T-helper 2 cell treated with Interferon-gamma antibody and Interleukin-4, amounts not matched to agents 100 ng/mL and 5 ng/mL, for 36 hours (primary cell): ENCODE results near the gene RNU1-4. TPM values are rescaled to one million over a fixed set of nuclear protein-coding genes. Genes with fewer than 3 reads are reported as not detected.
"Not testable (repeated sequence)": the region's sequence is repeated elsewhere in the genome, so short reads cannot be mapped to it uniquely, and the experiment has no call there.

ENCODE experiments used
- intact Hi-C: fragments of 100-400 bp; cut with micrococcal nuclease; formaldehyde crosslinking; loops from one replicate; pipeline ENCODE4 v1.15.1; 2023
- total RNA-seq: library from RNA; stranded (reverse); gene quantifications from 2 replicates; pipeline ENCODE4 v1.2.3, GENCODE V29; 2022

Gene RNU1-4
- total RNA-seq, 1 donor from 2014 or later, result 2,343 TPM

DNA sequence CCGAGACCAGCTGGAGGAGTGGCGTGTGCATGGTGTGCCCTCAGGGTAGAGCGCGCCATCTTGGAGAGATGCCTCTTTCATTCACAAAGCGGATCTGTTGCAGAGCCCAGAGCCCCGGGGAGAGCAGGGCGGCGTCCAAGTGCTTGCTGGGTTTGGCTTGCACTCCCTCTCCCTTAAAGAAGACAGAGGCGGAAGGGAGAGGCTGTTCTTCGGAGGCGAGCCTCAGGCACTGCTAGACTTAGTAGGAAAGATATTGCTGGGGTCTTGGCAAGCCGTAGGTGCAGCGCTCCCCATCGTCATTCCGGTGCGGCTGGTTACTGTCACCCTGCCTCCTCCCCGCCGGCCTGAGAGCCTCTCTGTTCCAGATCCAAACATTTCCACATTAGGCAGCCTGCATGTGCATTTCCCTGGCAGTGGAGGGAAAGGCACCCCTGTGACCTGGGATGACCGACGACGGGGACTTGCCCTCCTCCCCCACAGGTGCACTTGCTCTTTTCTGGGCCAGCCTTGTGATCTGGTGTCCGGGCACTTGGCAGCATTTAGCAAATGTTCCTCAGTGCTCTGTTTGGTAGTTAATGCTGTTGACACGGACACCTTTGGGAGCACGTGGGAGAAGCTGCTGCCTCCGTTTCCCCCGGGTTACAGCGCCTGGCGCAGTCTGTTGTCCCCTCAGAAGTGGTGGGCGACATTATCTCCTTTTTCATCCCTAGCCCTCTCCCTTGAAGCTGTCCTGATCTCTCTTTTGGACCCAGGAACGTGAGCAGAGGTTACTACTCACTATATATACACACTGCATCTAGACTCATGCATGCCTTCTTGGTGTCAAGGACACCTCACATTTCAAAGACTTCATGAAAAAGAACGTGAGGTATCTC is 25.7 kb downstream of the RNU1-4 start:
- intact Hi-C loops, result not testable (repeated sequence)

GRCh38 chr1:16766689-16767256 is 26.5 kb downstream of the RNU1-4 start:
- intact Hi-C loops, result not testable (repeated sequence)

DNA sequence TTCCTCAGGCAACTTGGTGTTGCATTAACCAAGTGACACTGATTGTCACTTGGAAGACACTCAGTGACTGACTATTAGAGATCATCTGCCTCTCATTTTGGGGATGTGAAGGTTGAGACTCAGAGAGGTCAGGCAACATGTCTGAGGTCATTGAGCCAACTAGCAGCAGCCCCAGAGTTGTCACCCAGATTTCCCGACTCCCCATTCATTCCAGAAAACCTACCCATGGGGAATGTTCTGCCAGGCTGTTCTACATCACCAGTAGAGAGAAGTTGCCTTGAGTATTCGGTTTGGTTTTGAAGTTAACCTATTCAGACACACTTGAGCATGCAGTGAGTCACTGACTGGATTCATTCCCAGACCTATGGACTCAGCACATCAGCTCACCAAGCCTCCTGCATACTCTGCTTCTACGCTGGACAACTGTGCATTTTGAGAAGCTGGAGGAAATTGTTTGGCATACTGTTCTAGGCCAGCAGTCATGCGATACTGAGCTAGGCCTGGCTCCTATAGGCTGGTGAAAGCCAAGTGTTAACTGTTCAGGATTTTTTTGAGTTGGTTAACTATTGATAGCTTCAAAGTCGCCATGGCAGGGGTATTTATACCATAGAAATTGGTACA is 29.9 kb downstream of the RNU1-4 start:
- intact Hi-C loops, result not testable (repeated sequence)

DNA sequence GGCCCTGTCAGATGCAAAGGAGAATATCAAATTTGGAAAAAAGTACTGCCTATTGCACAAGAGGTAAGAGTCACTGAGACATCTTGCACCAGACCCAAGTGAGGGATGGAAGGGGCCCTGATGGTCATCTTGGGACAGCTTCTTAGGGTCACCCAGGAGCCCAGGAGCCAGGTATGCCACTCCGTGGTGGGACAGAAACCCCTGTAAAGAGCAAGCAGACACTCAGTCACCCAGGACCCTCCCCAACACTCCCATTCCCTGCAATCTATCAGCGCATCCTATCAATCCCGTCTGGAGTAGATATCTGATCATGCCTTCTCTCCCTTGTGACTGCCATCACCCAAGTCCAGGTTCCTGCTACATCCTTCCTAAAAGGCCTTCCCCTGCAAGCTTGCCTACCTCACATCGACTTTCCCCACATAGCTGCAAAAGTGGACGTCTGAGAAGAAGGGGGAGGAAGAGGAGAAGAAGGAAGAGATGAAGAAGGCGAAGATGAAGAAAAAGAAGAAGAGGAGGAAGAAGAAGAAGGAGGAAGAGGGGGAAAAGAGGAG is 30.7 kb downstream of the RNU1-4 start:
- intact Hi-C loops, result not testable (repeated sequence)

- intact Hi-C loops, result not testable (repeated sequence)
These were observed 32.2 kb downstream of the RNU1-4 start for GRCh38 chr1:16772275-16773204.

DNA sequence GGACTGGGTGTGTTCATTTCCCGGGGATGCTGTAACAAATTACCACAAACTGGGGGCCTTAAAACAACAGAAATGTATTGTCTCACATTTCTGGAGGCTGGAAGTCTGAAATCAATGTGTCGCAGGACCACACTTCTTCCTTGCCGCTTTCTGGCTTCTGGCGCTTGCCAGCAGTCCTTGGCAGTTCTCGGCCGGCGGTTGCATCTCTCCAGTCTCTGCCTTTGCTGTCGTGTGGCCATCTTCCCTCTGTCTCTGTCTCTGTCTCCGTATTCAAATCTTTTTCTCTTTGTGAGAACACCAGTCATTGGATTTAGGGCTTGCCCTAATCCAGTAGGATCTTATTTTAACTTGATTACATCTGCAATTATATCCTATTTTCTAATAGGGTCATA is 32.9 kb downstream of the RNU1-4 start:
- intact Hi-C loops, result not testable (repeated sequence)

DNA sequence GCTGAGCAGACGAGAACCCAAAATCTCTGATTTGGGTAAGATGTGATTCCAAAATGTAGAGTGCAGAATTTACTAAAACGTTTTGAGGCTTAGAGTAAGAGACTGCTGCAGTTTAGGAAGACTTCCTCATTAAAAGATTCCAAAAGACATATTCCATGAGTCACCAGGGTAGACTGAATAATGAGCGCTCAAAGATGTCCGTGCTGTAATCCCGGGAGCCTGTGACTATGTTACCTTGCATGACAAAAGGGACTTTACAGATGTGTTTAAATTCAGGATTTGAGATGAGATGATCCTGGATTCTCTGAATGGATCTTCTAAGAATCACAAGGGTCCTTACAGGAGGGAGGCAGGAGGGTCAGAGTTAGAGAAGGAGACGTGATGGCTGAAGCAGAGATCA is 33.4 kb downstream of the RNU1-4 start:
- intact Hi-C loops, result not testable (repeated sequence)

DNA sequence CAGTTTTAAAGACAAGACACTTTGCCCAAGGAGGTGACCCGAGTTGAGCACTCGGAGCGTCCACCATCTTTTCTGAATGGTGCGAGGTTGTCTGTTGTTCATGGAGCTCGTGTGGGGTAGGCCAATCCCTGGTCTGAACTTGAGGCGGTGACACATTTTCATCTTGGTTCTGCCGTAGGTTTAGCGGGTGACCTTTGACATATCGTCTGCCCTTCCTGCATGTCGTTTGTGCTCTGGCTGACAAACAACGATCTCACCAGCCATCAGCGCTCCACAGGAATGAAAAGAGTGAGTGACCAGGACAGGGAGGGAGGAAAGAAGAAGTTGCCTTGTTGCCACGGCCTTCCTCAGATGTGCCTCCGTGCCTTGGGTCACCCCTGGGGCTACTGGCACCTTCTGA is 34.5 kb downstream of the RNU1-4 start:
- intact Hi-C loops, result not testable (repeated sequence)

- intact Hi-C loops, result not testable (repeated sequence)
These were observed 35.0 kb downstream of the RNU1-4 start for GRCh38 chr1:16775290-16775689.

DNA sequence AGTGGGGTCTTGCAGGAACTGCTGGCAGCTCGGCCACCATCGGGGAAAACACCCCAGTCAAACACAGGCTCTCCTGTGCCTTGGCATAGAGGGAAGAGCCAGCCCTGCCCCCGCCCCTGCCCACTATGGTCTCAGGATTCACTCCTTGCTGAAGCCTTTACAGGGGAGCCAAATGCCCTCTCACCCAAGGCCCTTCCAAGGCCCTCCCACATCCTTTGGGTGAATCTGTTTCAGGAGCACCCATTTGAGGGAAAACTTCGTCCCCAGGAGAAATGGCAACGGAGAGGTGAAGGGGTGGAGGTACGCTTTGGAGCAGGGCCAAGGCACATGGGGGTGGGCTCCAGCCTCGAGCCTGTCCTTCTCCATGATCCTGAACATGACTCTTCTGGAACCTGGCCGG is 35.9 kb downstream of the RNU1-4 start:
- intact Hi-C loops, result not testable (repeated sequence)

DNA sequence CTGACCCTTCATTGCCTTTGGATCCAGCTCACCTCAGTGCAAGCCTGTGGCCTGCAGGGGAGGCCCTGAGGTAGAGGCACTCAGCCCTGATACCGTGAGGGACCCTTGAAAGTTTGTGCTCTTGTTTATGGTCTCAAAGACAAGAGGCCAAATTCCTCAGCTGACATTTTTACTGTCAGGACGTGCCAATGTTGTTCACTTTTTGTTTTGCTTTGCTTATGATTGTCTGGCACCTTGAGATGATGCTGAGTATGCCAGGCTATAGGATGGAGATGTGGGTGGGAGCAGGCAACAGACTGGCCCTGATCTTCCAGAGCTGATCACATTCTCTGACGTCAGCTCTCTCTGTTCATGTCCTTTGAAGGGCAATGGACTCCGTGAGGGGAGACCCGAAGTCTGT is 36.5 kb downstream of the RNU1-4 start:
- intact Hi-C loops, result not testable (repeated sequence)

GRCh38 chr1:16777821-16778220 is 37.5 kb downstream of the RNU1-4 start:
- intact Hi-C loops, result not testable (repeated sequence)

- intact Hi-C loops, result not testable (repeated sequence)
These were observed 39.2 kb downstream of the RNU1-4 start for GRCh38 chr1:16779525-16779924.

GRCh38 chr1:16781033-16781432 is 40.7 kb downstream of the RNU1-4 start:
- intact Hi-C loops, result not testable (repeated sequence)

GRCh38 chr1:16781625-16782024 is 41.3 kb downstream of the RNU1-4 start:
- intact Hi-C loops, result not testable (repeated sequence)

- intact Hi-C loops, result not testable (repeated sequence)
These were observed 44.6 kb downstream of the RNU1-4 start for GRCh38 chr1:16784955-16785354.

DNA sequence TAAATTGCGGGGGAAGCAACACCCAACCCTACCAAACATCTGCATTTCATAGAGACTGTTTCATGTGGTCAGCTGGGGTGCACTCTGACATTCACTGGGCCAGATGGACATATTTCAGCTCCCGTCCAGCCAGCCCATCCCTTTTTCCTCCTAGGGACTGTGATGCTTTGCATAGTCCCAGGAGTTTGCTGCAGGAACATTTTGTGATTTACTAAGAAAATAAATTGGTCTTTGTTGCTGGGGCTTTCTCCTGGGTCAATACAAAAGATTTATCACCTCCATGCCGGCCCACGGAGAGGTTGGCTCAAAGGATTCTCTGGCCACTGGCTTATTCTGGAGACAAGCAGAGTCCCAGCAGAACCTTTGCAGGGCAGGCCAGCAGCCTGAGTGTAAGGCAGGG is 46.0 kb downstream of the RNU1-4 start:
- intact Hi-C loops, result not testable (repeated sequence)

DNA sequence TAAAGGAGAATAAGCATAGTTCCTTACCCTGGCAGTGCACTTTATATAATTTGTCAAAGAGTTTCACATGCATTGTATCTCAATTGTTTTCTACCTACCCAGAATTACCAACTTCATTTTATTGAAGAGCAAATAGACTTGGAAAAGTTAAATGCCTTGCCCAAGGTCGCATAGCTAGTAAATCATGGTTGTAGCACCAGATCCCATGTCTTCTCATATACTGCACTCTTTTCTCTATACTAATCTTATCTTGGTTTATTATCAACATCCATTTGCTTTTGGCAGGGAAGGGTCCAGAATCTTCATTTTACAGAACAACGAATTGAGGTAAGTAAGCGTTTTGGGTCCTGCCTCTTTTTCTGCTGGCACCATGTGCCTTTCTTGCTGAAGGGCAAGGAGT is 46.9 kb downstream of the RNU1-4 start:
- intact Hi-C loops, result not testable (repeated sequence)

DNA sequence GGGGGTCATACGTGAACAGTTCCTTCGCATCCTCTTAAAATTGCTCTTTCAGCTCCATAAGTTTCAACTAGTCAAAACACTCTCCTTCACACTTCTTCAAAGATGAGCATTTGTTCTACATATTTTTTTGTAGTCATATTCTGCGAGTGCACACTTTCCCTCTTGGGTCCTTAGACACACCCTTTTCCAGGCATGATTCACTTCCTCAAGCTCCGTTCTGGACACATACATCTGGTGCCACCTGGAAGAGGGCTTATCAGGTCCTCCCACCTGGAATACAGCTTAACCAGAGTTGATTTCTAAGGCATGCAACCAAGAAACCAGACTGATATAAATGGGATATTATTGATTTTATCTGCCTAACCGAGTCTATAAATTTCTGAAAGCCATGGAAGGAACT is 47.4 kb downstream of the RNU1-4 start:
- intact Hi-C loops, result not testable (repeated sequence)
